ENCODE measurements around the gene LRG1. TPM values are rescaled to one million over a fixed set of nuclear protein-coding genes. Genes with fewer than 3 reads are reported as not detected.
A peak's percentile ranks its signal among the peaks of the same experiment; 100 is the strongest.

Gene LRG1
- polyA plus RNA-seq, 1 donor (not counting 4 experiments of a cell fraction or from before 2014, with no cell fraction given): 1.2 TPM

- Histone ChIP-seq H3K9ac (ENCODE audit: control insufficient read depth, extremely low read depth, insufficient read depth, low read length) (no peak overlapping the region), H3K4me3 (ENCODE audit: control insufficient read depth in 2 of 3, extremely low read depth in 1 of 3, insufficient read depth in 2 of 3, low read depth in 1 of 3, low read length in 3 of 3) (no peak overlapping the region), H4K20me1 (ENCODE audit: control insufficient read depth, extremely low read depth, insufficient read depth, low read length) (no peaks in the 10 kb centered on the region), H3K9me1 (ENCODE audit: control insufficient read depth, extremely low read depth, insufficient read depth, low read length) (no peaks in the 10 kb centered on the region), H3K36me3 (ENCODE audit: control insufficient read depth in 2 of 2, extremely low read depth in 1 of 2, insufficient read depth in 2 of 2, low read length in 2 of 2) (no peaks in the 10 kb centered on the region), H3K27ac (ENCODE audit: control insufficient read depth, insufficient read depth, low read length) (peak overlapping the region; percentile 27), H3K4me2 (ENCODE audit: control insufficient read depth, extremely low read depth, insufficient read depth, low read depth, low read length) (peak overlapping the region; percentile 52), H3K4me1 (ENCODE audit: control insufficient read depth, extremely low read depth, insufficient read depth, low read length) (peaks cover 11% of the 10 kb centered on the region), H2AFZ (ENCODE audit: control insufficient read depth, low read length) (no peak overlapping the region), H3K27me3 (ENCODE audit: control insufficient read depth, extremely low read depth, insufficient read depth, low read length) (peaks cover 8% of the 10 kb centered on the region), H3K79me2 (ENCODE audit: control insufficient read depth, insufficient read depth, low read length) (no peaks in the 10 kb centered on the region), H3K9me3 (ENCODE audit: control insufficient read depth, low read depth, low read length) (no peaks in the 10 kb centered on the region)
- TF ChIP-seq CTCF (optimal IDR thresholded peaks at IDR 0.05 in 1 of 3, IDR thresholded peaks at IDR 0.05 in 1 of 3, conservative IDR thresholded peaks at IDR 0.05 in 1 of 3; ENCODE audit: extremely low read depth in 1 of 3, insufficient read depth in 2 of 3, low read length in 3 of 3) (no peak), EZH2 (IDR thresholded peaks at IDR 0.05; ENCODE audit: low read length) (no peak)
- FAIRE-seq: no peak
- dilution Hi-C loops (cut with MboI; ENCODE audit: extremely low pct_ligation_motif_present, low sequenced_read_pairs): no loop called here
- peak; percentile 40 for DNase-seq (ENCODE audit: low read depth, low spot score)
These were observed 20.1 kb downstream of the LRG1 start for GRCh38 chr19:4519521-4520277.

GRCh38 chr19:4519172-4519496 is 20.7 kb downstream of the LRG1 start:
- H3K4me1 ChIP-seq (ENCODE audit: control insufficient read depth, extremely low read depth, insufficient read depth, low read length): peaks cover 11% of the 10 kb centered on the region
- dilution Hi-C loops (cut with MboI; ENCODE audit: extremely low pct_ligation_motif_present, low sequenced_read_pairs): no loop called here
- no peak overlapping the region for H3K4me3 ChIP-seq (ENCODE audit: control insufficient read depth in 2 of 3, extremely low read depth in 1 of 3, insufficient read depth in 2 of 3, low read depth in 1 of 3, low read length in 3 of 3)
- no peaks in the 10 kb centered on the region for H3K36me3 ChIP-seq (ENCODE audit: control insufficient read depth in 2 of 2, extremely low read depth in 1 of 2, insufficient read depth in 2 of 2, low read length in 2 of 2)
- no peaks in the 10 kb centered on the region for H3K9me1 ChIP-seq (ENCODE audit: control insufficient read depth, extremely low read depth, insufficient read depth, low read length)
- DNase-seq (ENCODE audit: low read depth, low spot score): no peak
- H3K27me3 ChIP-seq (ENCODE audit: control insufficient read depth, extremely low read depth, insufficient read depth, low read length): peaks cover 8% of the 10 kb centered on the region
- no peak overlapping the region for H2AFZ ChIP-seq (ENCODE audit: control insufficient read depth, low read length)
- no peaks in the 10 kb centered on the region for H3K9me3 ChIP-seq (ENCODE audit: control insufficient read depth, low read depth, low read length)
- H4K20me1 ChIP-seq (ENCODE audit: control insufficient read depth, extremely low read depth, insufficient read depth, low read length): no peaks in the 10 kb centered on the region
- H3K9ac ChIP-seq (ENCODE audit: control insufficient read depth, extremely low read depth, insufficient read depth, low read length): no peak overlapping the region
- FAIRE-seq: no peak
- no peak overlapping the region for H3K27ac ChIP-seq (ENCODE audit: control insufficient read depth, insufficient read depth, low read length)
- no peak for TF ChIP-seq CTCF (optimal IDR thresholded peaks at IDR 0.05 in 1 of 3, IDR thresholded peaks at IDR 0.05 in 1 of 3, conservative IDR thresholded peaks at IDR 0.05 in 1 of 3; ENCODE audit: extremely low read depth in 1 of 3, insufficient read depth in 2 of 3, low read length in 3 of 3)
- no peak for TF ChIP-seq EZH2 (IDR thresholded peaks at IDR 0.05; ENCODE audit: low read length)
- H3K79me2 ChIP-seq (ENCODE audit: control insufficient read depth, insufficient read depth, low read length): no peaks in the 10 kb centered on the region
- no peak overlapping the region for H3K4me2 ChIP-seq (ENCODE audit: control insufficient read depth, extremely low read depth, insufficient read depth, low read depth, low read length)
